ENCODE results near the gene DNAAF2.

DNA sequence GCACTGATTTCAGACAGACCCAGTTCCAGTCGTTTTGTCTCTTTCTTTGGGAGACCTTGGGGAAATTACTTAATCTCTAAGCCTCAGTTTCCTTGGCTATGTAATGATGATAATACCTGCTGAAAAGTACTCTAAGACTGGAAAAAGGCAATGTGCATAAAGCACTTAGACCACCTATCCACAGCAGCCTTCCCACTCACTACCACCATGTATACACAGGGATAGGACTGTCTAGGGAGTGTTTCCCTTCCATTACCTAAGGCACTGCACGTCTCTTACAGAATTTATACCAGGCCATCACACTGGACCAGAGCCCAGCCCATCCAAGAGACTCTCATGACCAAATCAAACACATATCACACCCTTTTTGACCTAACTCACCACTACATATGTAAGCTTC, 55.2 kb downstream of the DNAAF2 start:
- TF ChIP-seq CTCF (IDR thresholded peaks at IDR 0.05), result no peak
- TF ChIP-seq POLR2A (IDR thresholded peaks at IDR 0.05), result no peak
- TF ChIP-seq POLR2AphosphoS5 (IDR thresholded peaks at IDR 0.05), result no peak

Data from suprapubic skin (tissue), 4 donors.